ENCODE results near the gene CROCC2. TPM values are rescaled to one million over a fixed set of nuclear protein-coding genes. Genes with fewer than 3 reads are reported as not detected.

The CROCC2 gene
- total and polyA plus RNA-seq, 2 experiments from 2014 or later, result not detected

- Histone ChIP-seq H3K4me1 (ENCODE audit: low read depth) (peaks cover 11% of the 10 kb centered on the region), H3K27ac (no peak overlapping the region), H3K4me3 (no peak overlapping the region), H3K36me3 (no peaks in the 10 kb centered on the region), H3K27me3 (no peaks in the 10 kb centered on the region), H3K9me3 (ENCODE audit: low read depth) (no peaks in the 10 kb centered on the region)
- no peak for DNase-seq (ENCODE audit: low read depth in 1 of 2, low spot score in 1 of 2)
- TF ChIP-seq CTCF (IDR thresholded peaks at IDR 0.05; ENCODE audit: low read depth, low read length), result no peak
These were observed 34.8 kb upstream of the CROCC2 start for GRCh38 chr2:240871071-240871958.

- H3K4me1 ChIP-seq (ENCODE audit: low read depth), result peaks cover 11% of the 10 kb centered on the region
- no peaks in the 10 kb centered on the region for H3K9me3 ChIP-seq (ENCODE audit: low read depth)
- H3K27me3 ChIP-seq, result no peaks in the 10 kb centered on the region
- no peak overlapping the region for H3K4me3 ChIP-seq
- no peak overlapping the region for H3K27ac ChIP-seq
- no peak for TF ChIP-seq CTCF (IDR thresholded peaks at IDR 0.05; ENCODE audit: low read depth, low read length)
- H3K36me3 ChIP-seq, result no peaks in the 10 kb centered on the region
- no peak for DNase-seq (ENCODE audit: low read depth in 1 of 2, low spot score in 1 of 2)
These were observed 33.6 kb upstream of the CROCC2 start for GRCh38 chr2:240872317-240873097.

- H3K9me3 ChIP-seq (ENCODE audit: low read depth), result no peaks in the 10 kb centered on the region
- peaks cover 8% of the 10 kb centered on the region for H3K4me1 ChIP-seq (ENCODE audit: low read depth)
- no peaks in the 10 kb centered on the region for H3K36me3 ChIP-seq
- no peaks in the 10 kb centered on the region for H3K27me3 ChIP-seq
- no peak for TF ChIP-seq CTCF (IDR thresholded peaks at IDR 0.05; ENCODE audit: low read depth, low read length)
- H3K27ac ChIP-seq, result no peak overlapping the region
- DNase-seq (ENCODE audit: low read depth in 1 of 2, low spot score in 1 of 2), result no peak
- no peak overlapping the region for H3K4me3 ChIP-seq
These were observed 32.9 kb upstream of the CROCC2 start for GRCh38 chr2:240873098-240873788.

GRCh38 chr2:240873805-240874714, 32.1 kb upstream of the CROCC2 start:
- Histone ChIP-seq H3K27me3 (no peaks in the 10 kb centered on the region), H3K4me3 (no peak overlapping the region), H3K27ac (no peak overlapping the region), H3K9me3 (ENCODE audit: low read depth) (no peaks in the 10 kb centered on the region), H3K4me1 (ENCODE audit: low read depth) (peaks cover under 1% of the 10 kb centered on the region), H3K36me3 (no peaks in the 10 kb centered on the region)
- no peak for TF ChIP-seq CTCF (IDR thresholded peaks at IDR 0.05; ENCODE audit: low read depth, low read length)
- DNase-seq (ENCODE audit: low read depth in 1 of 2, low spot score in 1 of 2), result peak in 1 of 2 donors; percentile 28
